G401.6 (cell line): ENCODE measurements around the gene PLCXD3.

Experiments used
- FAIRE-seq: peaks from 2 replicates; lab custom pipeline; 2012; peaks lifted over from hg19 to GRCh38; lab: Jason Lieb, UNC

PLCXD3 gene

GRCh38 chr5:41279040-41279439 is 231.4 kb downstream of the PLCXD3 start:
- no peak for FAIRE-seq

- FAIRE-seq, result no peak
Observed at GRCh38 chr5:41277476-41278245, 232.7 kb downstream of the PLCXD3 start.

GRCh38 chr5:41275813-41276512 is 234.4 kb downstream of the PLCXD3 start:
- no peak for FAIRE-seq

- no peak for FAIRE-seq
Observed at GRCh38 chr5:41270423-41271251, 239.8 kb downstream of the PLCXD3 start.

GRCh38 chr5:41268894-41269293 is 241.5 kb downstream of the PLCXD3 start:
- no peak for FAIRE-seq

DNA sequence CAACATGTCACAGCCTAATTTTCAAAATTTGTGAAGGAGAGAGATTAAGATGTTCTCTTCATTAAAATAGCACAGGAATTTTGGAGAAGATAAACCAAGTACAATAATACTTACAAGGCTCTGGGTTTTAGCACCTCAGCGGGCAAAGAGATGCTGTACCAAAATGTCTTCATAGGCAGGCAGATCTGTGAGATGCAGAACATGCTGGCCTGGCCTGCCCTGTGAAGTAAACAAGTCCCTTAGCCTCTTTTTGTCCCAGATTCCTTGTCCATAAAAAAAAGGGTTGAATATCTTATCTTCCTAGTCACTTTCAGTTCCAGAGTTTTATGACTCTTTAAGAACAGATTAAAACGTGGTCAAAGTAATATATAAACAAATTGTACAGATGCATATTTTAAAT is 244.0 kb downstream of the PLCXD3 start:
- FAIRE-seq, result no peak

DNA sequence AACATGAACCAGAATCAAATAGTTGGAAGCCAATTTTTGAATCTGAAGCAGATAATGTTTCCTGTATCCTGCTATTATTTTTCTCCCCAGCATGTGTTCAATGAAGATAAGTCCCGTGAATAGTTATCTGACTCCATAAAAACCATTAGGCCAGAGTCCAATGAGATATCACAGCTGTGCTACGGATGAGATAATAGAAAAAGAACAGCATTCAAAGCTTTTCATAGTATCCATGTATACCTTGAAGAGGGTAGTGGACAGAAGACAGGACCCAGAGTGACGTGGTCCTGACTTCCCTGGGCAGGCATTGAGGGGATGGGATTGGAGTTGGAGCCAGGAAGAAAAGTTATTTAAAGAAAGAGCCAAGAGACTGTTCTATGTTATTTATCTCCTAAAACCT is 246.4 kb downstream of the PLCXD3 start:
- no peak for FAIRE-seq

GRCh38 chr5:41263335-41263734 is 247.1 kb downstream of the PLCXD3 start:
- no peak for FAIRE-seq
